Spleen (tissue), 13 donors: Measurements from ENCODE around the gene UBASH3B. TPM values are rescaled to one million over a fixed set of nuclear protein-coding genes. Genes with fewer than 3 reads are reported as not detected.
"Not testable (repeated sequence)": the region's sequence is repeated elsewhere in the genome, so short reads cannot be mapped to it uniquely, and the experiment has no call there.

Experiments
- DNase-seq: peaks from one replicate; pipeline ENCODE4 v3.0.0-alpha.2; 2020
- H3K27ac ChIP-seq, 8 donors: fragments of 200-600 bp; sonication (generic) in 7 of 8; 1 replicate in 4 of 8; 2 replicates in 4 of 8; pipeline versions ENCODE4 v1.5.0 to v1.8.0; 2016 to 2021; ENCODE audit warnings: inconsistent platforms in 4 of 8, mild to moderate bottlenecking in 4 of 8, moderate library complexity in 1 of 8
- H3K27me3 ChIP-seq, 7 donors: fragments of 200-600 bp; sonication (generic) in 6 of 7; replicated peaks in 1 of 7; 1 replicate in 4 of 7; 2 replicates in 3 of 7; pipeline versions ENCODE4 v1.5.0 to v1.8.0; 2016 to 2021; ENCODE audit warnings: inconsistent platforms in 3 of 7, mild to moderate bottlenecking in 1 of 7
- H3K36me3 ChIP-seq, 6 donors: fragments of 200-600 bp; sonication (generic) in 5 of 6; 1 replicate in 4 of 6; 2 replicates in 2 of 6; pipeline versions ENCODE4 v1.5.0 to v1.8.0; 2016 to 2021; ENCODE audit warnings: inconsistent platforms in 2 of 6
- H3K4me1 ChIP-seq, 6 donors: fragments of 200-600 bp; sonication (generic) in 5 of 6; 1 replicate in 3 of 6; 2 replicates in 3 of 6; pipeline versions ENCODE4 v1.5.0 to v1.8.0; 2016 to 2021; ENCODE audit warnings: inconsistent platforms in 3 of 6
- H3K4me3 ChIP-seq, 8 donors: fragments of 200-600 bp; sonication (generic) in 7 of 8; 1 replicate in 4 of 8; 2 replicates in 4 of 8; pipeline versions ENCODE4 v1.5.0 to v1.8.0; 2016 to 2021; ENCODE audit warnings: inconsistent platforms in 4 of 8, mild to moderate bottlenecking in 4 of 8, moderate library complexity in 2 of 8
- H3K9me3 ChIP-seq, 8 donors: fragments of 200-600 bp; sonication (generic) in 7 of 8; 1 replicate in 4 of 8; 2 replicates in 4 of 8; pipeline versions ENCODE4 v1.5.0 to v1.8.0; 2016 to 2021; ENCODE audit warnings: inconsistent platforms in 4 of 8
- POLR2A ChIP-seq, 3 donors: fragments of 450-650 bp; IDR thresholded peaks; one replicate each; pipeline ENCODE4 v1.5.1; 2017; ENCODE audit warnings: antibody characterized with exemption in 3 of 3, mild to moderate bottlenecking in 1 of 3
- POLR2AphosphoS5 ChIP-seq, 3 donors: sonication (generic); formaldehyde crosslinking; IDR thresholded peaks; one replicate each; pipeline ENCODE4 v1.5.1; 2017; ENCODE audit warnings: antibody characterized with exemption in 3 of 3
- whole genome bisulfite sequencing, 5 donors: extraction: QIAGEN DNeasy Blood & Tissue Kit in 3 of 5; methylation state at CpG; one replicate each; pipeline versions ENCODE4 v1.1.5 to v1.1.7; 2013 to 2018; 5-methylcytosine and 5-hydroxymethylcytosine counted together
- intact Hi-C: fragments of 100-400 bp; cut with DNase I; formaldehyde crosslinking; loops from one replicate; pipeline ENCODE4 v1.15.0; 2023; ENCODE audit warnings: low total_unique reads
- long read RNA-seq, 2 donors: transcript quantifications; one replicate each; lab custom pipeline, GENCODE V29; 2026
- polyA plus RNA-seq, 3 donors: library from polyadenylated mRNA; stranded (reverse); fragments of 200-250 nt; gene quantifications; one replicate each; pipeline ENCODE4 v1.2.1, GENCODE V29; 2013
- total RNA-seq, 7 donors: library from RNA; depleted of rRNA in 3 of 7; stranded (reverse); fragments of >200 nt in 3 of 7; fragmentation: NEBNext Ultra II Directional in 4 of 7; extraction: Animal tissue kit (Norgen Biotek cat#: 25700) in 4 of 7; gene quantifications; one replicate each; pipeline versions ENCODE4 v1.1.0 to v1.2.1, GENCODE V29; 2016 to 2021
- TF ChIP-seq, protein P1 (sequence below), 11 experiments: fragments of 200-600 bp in 7 of 11; fragments of 450-650 bp in 4 of 11; sonication (generic) in 4 of 11; IDR thresholded peaks in 8 of 11; conservative IDR thresholded peaks in 3 of 11; 1 replicate in 7 of 11; 2 replicates in 4 of 11; pipeline versions ENCODE4 v1.4.0 to v1.8.0; 2016 to 2021; ENCODE audit warnings: antibody characterized with exemption in 11 of 11, inconsistent platforms in 4 of 11, mild to moderate bottlenecking in 1 of 11
- donor health status: healthy with polysubstance abuse.
- donor health status: DM: no; HTN: no; CAD: no; lungs with moderate emphysema.
- donor health status: DM: no; HTN: no; CAD: no.
- donor health status: Bipolar disorder and iron deficiency.
- donor health status: healthy.
- donor health status: DM: no; HTN: no; CAD: no.
- donor health status: DM: yes; HTN: yes; CAD: no.

UBASH3B gene, protein sequence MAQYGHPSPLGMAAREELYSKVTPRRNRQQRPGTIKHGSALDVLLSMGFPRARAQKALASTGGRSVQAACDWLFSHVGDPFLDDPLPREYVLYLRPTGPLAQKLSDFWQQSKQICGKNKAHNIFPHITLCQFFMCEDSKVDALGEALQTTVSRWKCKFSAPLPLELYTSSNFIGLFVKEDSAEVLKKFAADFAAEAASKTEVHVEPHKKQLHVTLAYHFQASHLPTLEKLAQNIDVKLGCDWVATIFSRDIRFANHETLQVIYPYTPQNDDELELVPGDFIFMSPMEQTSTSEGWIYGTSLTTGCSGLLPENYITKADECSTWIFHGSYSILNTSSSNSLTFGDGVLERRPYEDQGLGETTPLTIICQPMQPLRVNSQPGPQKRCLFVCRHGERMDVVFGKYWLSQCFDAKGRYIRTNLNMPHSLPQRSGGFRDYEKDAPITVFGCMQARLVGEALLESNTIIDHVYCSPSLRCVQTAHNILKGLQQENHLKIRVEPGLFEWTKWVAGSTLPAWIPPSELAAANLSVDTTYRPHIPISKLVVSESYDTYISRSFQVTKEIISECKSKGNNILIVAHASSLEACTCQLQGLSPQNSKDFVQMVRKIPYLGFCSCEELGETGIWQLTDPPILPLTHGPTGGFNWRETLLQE
- 100 to 1,000 TPM in 4 of 7 donors, 10 to 100 TPM in 3; 68.2 to 190 (median 156) TPM for total RNA-seq
- polyA plus RNA-seq: 10 to 100 TPM in 1 of 3 donors, 1 to 10 TPM in 2; 4.4 to 17.8 (median 6.7) TPM
- long read RNA-seq, donor 1, full-length matches to known transcripts: 5 of 16 reads
- long read RNA-seq, donor 1, partial matches to known transcripts: 11 of 16 reads
- long read RNA-seq, donor 1, other reads (novel, unspliced or antisense): 0 of 16 reads
- long read RNA-seq, donor 2, full-length matches to known transcripts: 1 of 1 reads
- long read RNA-seq, donor 2, partial matches to known transcripts: 0 of 1 reads
- long read RNA-seq, donor 2, other reads (novel, unspliced or antisense): 0 of 1 reads

DNA sequence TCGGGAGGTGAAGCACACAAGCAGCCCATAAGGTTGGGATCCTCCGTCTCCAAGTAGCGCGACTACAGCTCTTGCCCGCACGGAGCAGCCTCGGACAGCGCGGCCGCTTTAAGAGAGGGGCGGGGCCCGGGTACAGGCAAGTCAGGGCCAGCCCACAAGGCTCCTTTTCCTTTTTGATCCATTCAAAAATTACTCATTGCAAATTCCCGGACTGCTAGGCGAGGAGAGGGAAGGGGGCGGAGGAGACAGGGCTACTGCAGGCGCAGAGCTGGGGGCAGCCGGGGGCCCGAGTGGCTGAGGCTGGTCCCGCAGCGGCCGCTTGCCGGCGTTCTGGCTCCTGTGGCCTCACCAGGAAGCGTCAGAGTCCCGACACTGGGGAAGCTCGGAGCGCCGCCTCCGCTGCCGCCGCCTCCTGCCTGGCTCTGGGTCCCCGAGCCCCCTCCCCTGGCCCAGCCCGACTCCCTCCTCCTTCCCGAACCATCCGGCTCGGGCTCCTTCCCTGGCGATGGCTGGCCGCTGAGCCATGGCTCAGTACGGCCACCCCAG lies at the start of gene UBASH3B:
TSS of gene UBASH3B (plus strand) at position 196 of the 546 bp plus-strand sequence. CDS start at position 524, 328 bp downstream.
- peak; percentile 95 for DNase-seq
- intact Hi-C loops: no loop called here
- H3K36me3 ChIP-seq: no peaks in the 10 kb centered on the region
- peak within 1 kb of the TSS; percentile 85 to 97 (median 94) for H3K4me3 ChIP-seq
- H3K9me3 ChIP-seq: no peaks in the 10 kb centered on the region
- H3K27me3 ChIP-seq: peaks cover 0 to 13% (median 0%) of the 10 kb centered on the region in 7 donors
- H3K4me1 ChIP-seq: peaks cover 30 to 69% (median 52%) of the 10 kb centered on the region in 6 donors
- peak; percentile 73 to 84 (median 78) for TF ChIP-seq POLR2AphosphoS5 (IDR thresholded peaks at IDR 0.05)
- peak in 1 of 3 donors; percentile 41 for TF ChIP-seq POLR2A (IDR thresholded peaks at IDR 0.05)
- TF ChIP-seq, protein P1, sequence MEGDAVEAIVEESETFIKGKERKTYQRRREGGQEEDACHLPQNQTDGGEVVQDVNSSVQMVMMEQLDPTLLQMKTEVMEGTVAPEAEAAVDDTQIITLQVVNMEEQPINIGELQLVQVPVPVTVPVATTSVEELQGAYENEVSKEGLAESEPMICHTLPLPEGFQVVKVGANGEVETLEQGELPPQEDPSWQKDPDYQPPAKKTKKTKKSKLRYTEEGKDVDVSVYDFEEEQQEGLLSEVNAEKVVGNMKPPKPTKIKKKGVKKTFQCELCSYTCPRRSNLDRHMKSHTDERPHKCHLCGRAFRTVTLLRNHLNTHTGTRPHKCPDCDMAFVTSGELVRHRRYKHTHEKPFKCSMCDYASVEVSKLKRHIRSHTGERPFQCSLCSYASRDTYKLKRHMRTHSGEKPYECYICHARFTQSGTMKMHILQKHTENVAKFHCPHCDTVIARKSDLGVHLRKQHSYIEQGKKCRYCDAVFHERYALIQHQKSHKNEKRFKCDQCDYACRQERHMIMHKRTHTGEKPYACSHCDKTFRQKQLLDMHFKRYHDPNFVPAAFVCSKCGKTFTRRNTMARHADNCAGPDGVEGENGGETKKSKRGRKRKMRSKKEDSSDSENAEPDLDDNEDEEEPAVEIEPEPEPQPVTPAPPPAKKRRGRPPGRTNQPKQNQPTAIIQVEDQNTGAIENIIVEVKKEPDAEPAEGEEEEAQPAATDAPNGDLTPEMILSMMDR (IDR thresholded peaks at IDR 0.05 in 8 of 11, conservative IDR thresholded peaks at IDR 0.05 in 3 of 11): peak in 4 of 11 experiments; percentile 8 to 26 (median 18)
- WGBS, 5 donors: 0 to 1% (median 1%) methylated on average over 28 to 39 of the region's 39 CpGs
- H3K27ac ChIP-seq: peak within 1 kb of the TSS; percentile 76 to 97 (median 93)

DNA sequence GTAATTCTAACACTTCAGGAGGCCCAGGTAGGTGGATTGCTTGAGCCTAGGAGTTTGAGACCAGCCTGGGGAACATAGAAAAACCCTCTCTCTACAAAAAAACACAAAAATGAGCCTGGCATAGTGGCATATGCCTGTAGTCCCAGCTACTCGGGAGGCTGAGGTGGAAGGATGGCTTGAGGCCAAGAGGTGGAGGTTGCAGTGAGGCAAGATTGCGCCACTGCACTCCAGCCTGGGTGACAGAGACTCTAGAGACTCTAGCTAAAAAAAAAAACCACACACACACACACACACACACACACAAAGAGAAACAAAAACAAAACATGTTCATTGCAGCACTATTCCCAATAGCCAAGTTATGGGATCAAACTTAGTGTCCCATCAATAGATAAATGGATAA lies 48.4 kb upstream of the UBASH3B start:
- H3K9me3 ChIP-seq, H3K36me3 ChIP-seq, H3K4me3 ChIP-seq, H3K27me3 ChIP-seq, DNase-seq, H3K4me1 ChIP-seq, H3K27ac ChIP-seq, intact Hi-C loops: not testable (repeated sequence)
- WGBS, 5 donors: 60 to 92% (median 77%) methylated on average over 2 of the region's 2 CpGs

DNA sequence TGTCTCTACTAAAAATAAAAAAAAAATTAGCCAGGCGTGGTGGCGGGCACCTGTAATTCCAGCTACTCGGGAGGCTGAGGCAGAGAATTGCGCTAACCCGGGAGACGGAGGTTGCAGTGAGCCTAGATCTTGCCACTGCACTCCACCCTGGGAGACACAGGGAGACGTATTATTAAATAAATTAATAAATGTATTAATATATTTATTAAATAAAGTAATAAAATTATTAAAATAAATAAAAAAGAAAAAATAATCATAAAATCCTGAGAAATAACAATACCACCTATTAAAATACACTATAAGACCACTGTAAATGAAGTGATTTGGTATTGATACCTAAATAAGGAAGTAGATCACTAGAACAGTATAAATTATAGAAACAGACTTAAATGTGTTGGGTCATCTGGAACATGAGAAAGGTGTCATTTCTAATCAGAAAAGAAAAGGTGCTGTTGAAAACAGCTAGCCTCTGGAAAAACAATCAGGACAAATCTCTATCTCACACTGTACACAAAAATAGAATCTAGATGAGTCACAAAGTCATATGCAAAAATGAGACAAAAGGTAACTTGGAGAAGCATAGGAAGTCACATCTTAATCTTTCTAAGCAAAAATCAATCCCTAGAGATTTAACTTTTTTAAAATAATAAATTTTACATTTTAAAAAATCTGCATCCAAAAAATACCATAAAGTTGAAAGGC lies 43.2 kb upstream of the UBASH3B start:
- no peak for DNase-seq
- Histone ChIP-seq H3K4me1 (peaks cover 0 to 3% (median 0%) of the 10 kb centered on the region in 6 donors), H3K4me3 (no peak overlapping the region), H3K9me3 (no peaks in the 10 kb centered on the region), H3K27me3 (no peaks in the 10 kb centered on the region), H3K27ac (no peak overlapping the region), H3K36me3 (no peaks in the 10 kb centered on the region)
- 93 to 98% (median 96%) methylated on average over 7 of the region's 7 CpGs for WGBS, 5 donors
- TF ChIP-seq POLR2AphosphoS5 (IDR thresholded peaks at IDR 0.05): no peak
- no peak for TF ChIP-seq POLR2A (IDR thresholded peaks at IDR 0.05)
- TF ChIP-seq, protein P1 (IDR thresholded peaks at IDR 0.05 in 8 of 11, conservative IDR thresholded peaks at IDR 0.05 in 3 of 11): no peak
- intact Hi-C loops: no loop called here

DNA sequence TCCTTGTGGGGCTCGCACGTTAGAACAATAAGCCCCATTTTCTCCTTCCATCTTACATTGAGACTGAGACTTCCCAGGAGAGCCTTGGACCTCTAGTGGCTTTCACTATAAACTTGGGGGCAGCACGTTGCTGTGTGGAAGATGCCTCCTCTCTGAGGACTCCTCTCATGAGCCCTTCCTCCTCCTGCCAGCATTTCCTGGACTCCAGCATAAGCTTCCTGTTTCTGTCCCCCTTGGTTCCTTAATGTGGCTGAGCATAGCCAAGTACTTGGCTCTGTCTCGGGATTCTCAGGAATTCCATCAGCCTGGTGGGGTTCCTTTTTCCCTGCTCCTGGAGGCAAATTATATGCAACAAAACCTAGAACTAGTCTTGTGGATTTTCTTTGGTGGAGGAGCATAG lies 38.8 kb upstream of the UBASH3B start:
- TF ChIP-seq, protein P1 (IDR thresholded peaks at IDR 0.05 in 8 of 11, conservative IDR thresholded peaks at IDR 0.05 in 3 of 11): no peak
- TF ChIP-seq POLR2AphosphoS5 (IDR thresholded peaks at IDR 0.05) (no peak), POLR2A (IDR thresholded peaks at IDR 0.05) (no peak)
- intact Hi-C loops: no loop called here
- DNase-seq: no peak

More for the DNA sequence above, 38.8 kb upstream of the UBASH3B start:
- WGBS, 5 donors: 41 to 63% (median 47%) methylated on average over 4 of the region's 4 CpGs
- no peak overlapping the region for H3K4me3 ChIP-seq
- peaks cover 0 to 3% (median 0%) of the 10 kb centered on the region in 6 donors for H3K4me1 ChIP-seq
- no peaks in the 10 kb centered on the region for H3K36me3 ChIP-seq
- H3K9me3 ChIP-seq: peaks cover 0 to 10% (median 5%) of the 10 kb centered on the region in 8 donors
- H3K27me3 ChIP-seq: no peaks in the 10 kb centered on the region
- no peak overlapping the region for H3K27ac ChIP-seq
